ENCODE results near the gene CHI3L1.

CHI3L1 gene

GRCh38 chr1:203181586-203182386 lies 4.7 kb downstream of the CHI3L1 start:
- DNase-seq (ENCODE audit: low spot score) = no peak

- no peak for DNase-seq (ENCODE audit: low spot score)
Measured at GRCh38 chr1:203180611-203181330, 5.7 kb downstream of the CHI3L1 start.

- DNase-seq (ENCODE audit: low spot score) = no peak
Measured at GRCh38 chr1:203179667-203180005, 6.9 kb downstream of the CHI3L1 start.

GRCh38 chr1:203178821-203179666 lies 7.5 kb downstream of the CHI3L1 start:
- DNase-seq (ENCODE audit: low spot score) = no peak

- DNase-seq (ENCODE audit: low spot score) = peak; percentile 67
Measured at GRCh38 chr1:203178083-203178482, 8.4 kb downstream of the CHI3L1 start.

- DNase-seq (ENCODE audit: low spot score) = peak; percentile 90
Measured at GRCh38 chr1:203177470-203178039, 8.9 kb downstream of the CHI3L1 start.

- no peak for DNase-seq (ENCODE audit: low spot score)
Measured at GRCh38 chr1:203177036-203177405, 9.5 kb downstream of the CHI3L1 start.

GRCh38 chr1:203176273-203177035 lies 10.1 kb downstream of the CHI3L1 start:
- DNase-seq (ENCODE audit: low spot score) = no peak

- DNase-seq (ENCODE audit: low spot score) = no peak
Measured at GRCh38 chr1:203175827-203176241, 10.7 kb downstream of the CHI3L1 start.

- DNase-seq (ENCODE audit: low spot score) = no peak
Measured at GRCh38 chr1:203175237-203175826, 11.2 kb downstream of the CHI3L1 start, which contains the start of gene MYBPH. Gene MYBPH (minus strand): TSS chr1:203175826. CDS start chr1:203175755, 71 bp downstream.

GRCh38 chr1:203174324-203174985 lies 12.0 kb downstream of the CHI3L1 start:
- no peak for DNase-seq (ENCODE audit: low spot score)

GRCh38 chr1:203173566-203173965 lies 12.9 kb downstream of the CHI3L1 start:
- no peak for DNase-seq (ENCODE audit: low spot score)

GRCh38 chr1:203173011-203173555 lies 13.4 kb downstream of the CHI3L1 start:
- no peak for DNase-seq (ENCODE audit: low spot score)

- DNase-seq (ENCODE audit: low spot score) = peak; percentile 63
Measured at GRCh38 chr1:203172184-203173010, 14.1 kb downstream of the CHI3L1 start.

GRCh38 chr1:203171341-203172183 lies 14.9 kb downstream of the CHI3L1 start:
- DNase-seq (ENCODE audit: low spot score) = no peak

GRCh38 chr1:203170625-203171330 lies 15.7 kb downstream of the CHI3L1 start:
- DNase-seq (ENCODE audit: low spot score) = no peak

GRCh38 chr1:203169770-203170520 lies 16.6 kb downstream of the CHI3L1 start:
- DNase-seq (ENCODE audit: low spot score) = no peak

Data from kidney capillary endothelial cell (primary cell).